Measurements from ENCODE around the gene MYRFL.

- TF ChIP-seq CTCF (IDR thresholded peaks at IDR 0.05; ENCODE audit: insufficient read depth, low read depth, low read length) (no peak), EZH2 (IDR thresholded peaks at IDR 0.05; ENCODE audit: insufficient read depth, low read length) (no peak)
Measured at GRCh38 chr12:69925291-69925690, 100.3 kb downstream of the MYRFL start.

Data from astrocyte (in vitro differentiated cells and primary cell).